Smooth muscle cell (in vitro differentiated cells): ENCODE data around the gene SLC30A1. TPM values are rescaled to one million over a fixed set of nuclear protein-coding genes. Genes with fewer than 3 reads are reported as not detected.

Source experiments
- DNase-seq: peaks from one replicate; lab custom pipeline; 2025; ENCODE audit not compliant: unreplicated experiment; lab: John Stamatoyannopoulos, UW
- H2AFZ ChIP-seq: fragments of 200-600 bp; sonication (generic); 2 replicates; pipeline ENCODE4 v1.6.0; 2016; ENCODE audit warnings: antibody characterized with exemption, low read depth, mild to moderate bottlenecking
- H3F3A ChIP-seq: fragments of 200-600 bp; sonication (generic); 2 replicates; pipeline ENCODE4 v1.6.0; 2017; ENCODE audit warnings: antibody characterized with exemption, low read depth
- H3K27ac ChIP-seq: fragments of 200-600 bp; sonication (generic); 2 replicates; pipeline ENCODE4 v1.5.1; 2016; ENCODE audit warnings: low read depth, mild to moderate bottlenecking
- H3K27me3 ChIP-seq: fragments of 200-600 bp; sonication (generic); 2 replicates; pipeline ENCODE4 v1.6.1; 2016; ENCODE audit warnings: low read depth, mild to moderate bottlenecking
- H3K36me3 ChIP-seq: fragments of 200-600 bp; sonication (generic); 2 replicates; pipeline ENCODE4 v1.5.1; 2016; ENCODE audit warnings: low read depth
- H3K4me1 ChIP-seq: fragments of 200-600 bp; sonication (generic); 2 replicates; pipeline ENCODE4 v1.5.1; 2016; ENCODE audit warnings: low read depth
- H3K4me2 ChIP-seq: fragments of 200-600 bp; sonication (generic); 2 replicates; pipeline ENCODE4 v1.6.0; 2016; ENCODE audit warnings: mild to moderate bottlenecking
- H3K4me3 ChIP-seq: fragments of 200-600 bp; sonication (generic); 2 replicates; pipeline ENCODE4 v1.5.1; 2016; ENCODE audit warnings: mild to moderate bottlenecking
- H3K79me2 ChIP-seq: fragments of 200-600 bp; sonication (generic); 2 replicates; pipeline ENCODE4 v1.6.0; 2016; ENCODE audit warnings: low read depth, mild to moderate bottlenecking
- H3K9ac ChIP-seq: fragments of 200-600 bp; sonication (generic); 2 replicates; pipeline ENCODE4 v1.6.0; 2016; ENCODE audit warnings: low read depth
- H3K9me3 ChIP-seq: fragments of 200-600 bp; sonication (generic); replicated peaks from 2 replicates; pipeline ENCODE4 v1.5.1; 2016; ENCODE audit warnings: low read depth
- H4K20me1 ChIP-seq: fragments of 200-600 bp; sonication (generic); 2 replicates; pipeline ENCODE4 v1.6.0; 2016; ENCODE audit warnings: low read depth
- CTCF ChIP-seq: fragments of 200-600 bp; sonication (generic); IDR thresholded peaks from 2 replicates; pipeline ENCODE4 v1.5.1; 2017; ENCODE audit warnings: borderline replicate concordance, mild to moderate bottlenecking, antibody characterized with exemption; ENCODE audit not compliant: insufficient read depth, poor library complexity, severe bottlenecking
- WGBS: methylation state at CpG from one replicate; pipeline ENCODE4 v1.1.7; 2016; ENCODE audit warnings: low lambda C conversion rate; 5-methylcytosine and 5-hydroxymethylcytosine counted together
- polyA plus RNA-seq: library from polyadenylated mRNA; unstranded; fragments of >200 nt; fragmentation: Nextera tagmentation; extraction: Ambion mirVana; gene quantifications from 2 replicates; pipeline ENCODE4 v1.2.1, GENCODE V29; 2016
- total RNA-seq: library from RNA; depleted of rRNA; stranded (reverse); fragments of >200 nt; gene quantifications from 2 replicates; pipeline ENCODE4 v1.2.3, GENCODE V29; 2014

Gene SLC30A1
- total and polyA plus RNA-seq, 2 experiments from 2014 or later, result 8.0 to 19.0 TPM

- 91% methylated on average over 3 of the region's 3 CpGs for WGBS
- Histone ChIP-seq H3K27me3 (no peaks in the 10 kb centered on the region), H2AFZ (no peak overlapping the region), H3K4me2 (no peak overlapping the region), H3K36me3 (no peaks in the 10 kb centered on the region), H3K9ac (no peak overlapping the region), H3K4me3 (no peak overlapping the region), H3K4me1 (no peaks in the 10 kb centered on the region), H3K27ac (no peak overlapping the region), H3K79me2 (no peaks in the 10 kb centered on the region), H4K20me1 (no peaks in the 10 kb centered on the region), H3K9me3 (no peaks in the 10 kb centered on the region), H3F3A (no peaks in the 10 kb centered on the region)
- no peak for DNase-seq
- no peak for TF ChIP-seq CTCF
Measured at GRCh38 chr1:211564084-211564483, 14.9 kb downstream of the SLC30A1 start.

- no peak overlapping the region for H3K9ac ChIP-seq
- H3K4me2 ChIP-seq, result no peak overlapping the region
- H3K4me3 ChIP-seq, result no peak overlapping the region
- H3K27me3 ChIP-seq, result no peaks in the 10 kb centered on the region
- no peaks in the 10 kb centered on the region for H3K79me2 ChIP-seq
- H3K27ac ChIP-seq, result no peak overlapping the region
- no peak overlapping the region for H2AFZ ChIP-seq
- WGBS, result 85% methylated on average over 9 of the region's 9 CpGs
- H3K9me3 ChIP-seq, result no peaks in the 10 kb centered on the region
- TF ChIP-seq CTCF, result no peak
- no peaks in the 10 kb centered on the region for H3F3A ChIP-seq
- H3K4me1 ChIP-seq, result no peaks in the 10 kb centered on the region
- H4K20me1 ChIP-seq, result no peaks in the 10 kb centered on the region
- no peaks in the 10 kb centered on the region for H3K36me3 ChIP-seq
- no peak for DNase-seq
Measured at GRCh38 chr1:211559222-211560010, 19.5 kb downstream of the SLC30A1 start.

GRCh38 chr1:211557894-211558625 lies 20.9 kb downstream of the SLC30A1 start:
- Histone ChIP-seq H3K27ac (no peak overlapping the region), H3K79me2 (no peaks in the 10 kb centered on the region), H3K4me1 (no peaks in the 10 kb centered on the region), H3K9me3 (no peaks in the 10 kb centered on the region), H3K36me3 (no peaks in the 10 kb centered on the region), H3K4me2 (no peak overlapping the region), H3K27me3 (no peaks in the 10 kb centered on the region), H3F3A (no peaks in the 10 kb centered on the region), H3K9ac (no peak overlapping the region), H2AFZ (no peak overlapping the region), H3K4me3 (no peak overlapping the region), H4K20me1 (no peaks in the 10 kb centered on the region)
- no peak for DNase-seq
- no peak for TF ChIP-seq CTCF
- 91% methylated on average over 8 of the region's 8 CpGs for WGBS

- Histone ChIP-seq H3K79me2 (no peaks in the 10 kb centered on the region), H3K27ac (no peak overlapping the region), H3K4me2 (no peak overlapping the region), H3F3A (no peaks in the 10 kb centered on the region), H3K9me3 (no peaks in the 10 kb centered on the region), H2AFZ (no peak overlapping the region), H3K27me3 (no peaks in the 10 kb centered on the region), H3K4me3 (no peak overlapping the region), H3K4me1 (no peaks in the 10 kb centered on the region), H3K9ac (no peak overlapping the region), H3K36me3 (no peaks in the 10 kb centered on the region), H4K20me1 (no peaks in the 10 kb centered on the region)
- WGBS, result 95% methylated on average over 2 of the region's 2 CpGs
- no peak for DNase-seq
- no peak for TF ChIP-seq CTCF
Measured at GRCh38 chr1:211553549-211553948, 25.4 kb downstream of the SLC30A1 start.
